Activated T-helper 1 cell treated with anti-CD3 and anti-CD28 coated beads, Interleukin-2, amount 50 U/mL, for 16 hours (primary cell): Measurements from ENCODE around the gene SH3D19.
"Not testable (repeated sequence)": the region's sequence is repeated elsewhere in the genome, so short reads cannot be mapped to it uniquely, and the experiment has no call there.

ENCODE experiments used
- DNase-seq, 2 donors: peaks; one replicate each; pipeline ENCODE4 v3.0.0-alpha.2; 2020; ENCODE audit warnings: low read depth in 1 of 2, low spot score in 1 of 2

The SH3D19 gene

GRCh38 chr4:151236036-151236435 lies 89.4 kb downstream of the SH3D19 start:
- no peak for DNase-seq

GRCh38 chr4:151235373-151235772 lies 90.0 kb downstream of the SH3D19 start:
- DNase-seq = not testable (repeated sequence)

DNA sequence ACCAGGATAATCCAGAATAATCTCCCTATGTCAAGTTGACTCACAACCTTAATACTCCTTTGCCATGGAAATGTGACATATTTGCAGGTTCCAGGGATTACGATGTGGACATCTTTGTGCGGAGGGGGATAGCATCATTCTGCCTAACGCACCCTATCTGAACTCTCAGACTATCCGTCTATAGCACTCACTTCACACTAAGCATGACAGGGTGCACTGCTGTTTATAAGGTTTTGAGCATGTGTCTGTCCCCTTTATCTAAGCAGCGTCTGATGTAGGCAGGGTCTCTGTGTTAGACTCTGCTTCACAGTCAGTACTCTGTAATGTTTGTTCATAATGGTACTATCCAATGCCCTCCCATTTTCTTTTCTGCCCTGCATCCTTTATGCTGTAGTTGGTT lies 91.8 kb downstream of the SH3D19 start:
- DNase-seq = no peak

DNA sequence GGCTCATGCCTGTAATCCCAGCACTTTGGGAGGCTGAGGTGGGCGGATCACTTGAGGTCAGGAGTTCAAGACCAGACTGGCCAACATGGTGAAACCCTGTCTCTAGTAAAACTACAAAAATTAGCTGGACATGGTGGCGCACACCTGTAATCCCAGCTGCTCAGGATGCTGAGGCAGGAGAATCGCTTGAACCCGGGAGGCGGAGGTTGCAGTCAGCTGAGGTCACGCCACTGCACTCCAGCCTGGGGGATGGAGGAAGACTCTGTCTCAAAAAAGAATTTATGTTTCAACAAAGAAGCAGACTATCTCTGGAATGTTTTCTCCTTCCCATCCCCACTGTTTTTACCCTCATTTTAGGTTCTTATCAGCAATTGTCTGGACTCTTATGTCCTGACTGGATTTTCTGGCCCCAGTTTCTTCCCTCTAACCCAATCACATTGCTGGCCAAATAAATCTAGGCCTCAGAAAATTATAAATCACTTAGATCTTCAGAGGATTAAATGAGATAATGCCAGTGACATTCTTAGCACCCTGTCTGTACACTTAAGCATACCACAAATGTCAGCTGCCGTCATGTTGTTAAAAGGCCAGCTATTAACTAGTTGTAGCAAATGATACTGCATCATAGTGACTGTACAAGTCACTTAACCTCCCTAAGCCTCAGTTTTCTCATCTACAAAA lies 93.3 kb downstream of the SH3D19 start:
- DNase-seq = no peak

GRCh38 chr4:151228189-151229119 lies 97.0 kb downstream of the SH3D19 start:
- DNase-seq = no peak

DNA sequence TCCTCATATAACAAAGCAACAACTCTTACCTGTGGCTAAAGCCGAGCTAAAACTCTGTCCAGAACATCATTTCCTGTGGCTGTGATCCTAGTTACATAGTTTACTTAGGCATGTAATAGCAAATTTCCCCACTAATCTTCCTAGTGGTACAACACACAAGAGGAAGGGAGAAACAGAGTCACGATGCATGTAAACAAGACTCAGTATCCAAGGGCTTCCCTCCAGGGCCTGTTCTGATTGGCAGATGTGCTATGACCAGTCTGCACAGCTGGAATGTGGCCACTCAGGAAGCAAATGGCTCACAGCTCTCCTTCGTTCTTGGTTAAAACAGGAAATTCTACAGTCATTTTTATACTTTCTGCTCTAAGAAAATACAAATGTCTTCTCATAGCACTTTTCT lies 97.7 kb downstream of the SH3D19 start:
- DNase-seq = no peak

DNA sequence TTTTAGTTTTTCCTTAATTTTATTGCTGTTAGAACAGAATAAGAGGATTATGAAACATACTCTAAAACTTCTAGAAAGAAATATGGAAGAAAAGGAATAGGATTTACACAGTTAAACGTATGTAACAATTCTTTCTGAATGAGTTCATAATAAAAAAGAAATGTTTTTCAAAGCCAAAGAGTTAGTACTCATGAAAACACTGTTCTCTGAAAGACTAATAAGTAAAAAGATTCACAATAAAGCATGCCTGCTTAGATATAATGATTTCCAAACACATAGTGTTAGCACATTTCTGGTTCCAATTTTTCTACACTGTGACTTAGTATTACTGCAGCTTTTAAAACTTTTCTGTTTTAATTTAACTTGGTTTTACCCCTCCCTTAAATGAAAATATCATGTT lies 98.2 kb downstream of the SH3D19 start:
- no peak for DNase-seq

- DNase-seq = no peak
Observed at GRCh38 chr4:151226004-151226932, 99.1 kb downstream of the SH3D19 start.

- no peak for DNase-seq
Observed at GRCh38 chr4:151223465-151223864, 101.9 kb downstream of the SH3D19 start.

DNA sequence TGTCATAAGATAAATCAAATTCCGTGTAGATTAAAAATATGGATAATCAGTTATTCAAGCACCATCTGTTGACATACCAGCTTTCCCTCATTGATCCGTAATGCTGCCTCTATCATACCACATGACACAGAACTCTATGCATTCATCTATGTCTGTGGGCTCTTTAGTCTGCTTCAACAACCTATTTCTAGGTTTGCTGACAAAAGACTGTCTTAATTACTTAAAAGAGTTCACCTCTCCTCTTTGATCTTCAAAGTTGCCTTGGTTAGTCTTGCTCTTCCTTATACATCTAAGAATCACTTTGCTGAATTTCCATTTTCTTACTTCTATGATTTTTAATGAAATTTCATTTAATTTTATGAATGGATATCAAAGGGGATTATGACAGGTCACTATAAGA lies 105.5 kb downstream of the SH3D19 start:
- no peak for DNase-seq

DNA sequence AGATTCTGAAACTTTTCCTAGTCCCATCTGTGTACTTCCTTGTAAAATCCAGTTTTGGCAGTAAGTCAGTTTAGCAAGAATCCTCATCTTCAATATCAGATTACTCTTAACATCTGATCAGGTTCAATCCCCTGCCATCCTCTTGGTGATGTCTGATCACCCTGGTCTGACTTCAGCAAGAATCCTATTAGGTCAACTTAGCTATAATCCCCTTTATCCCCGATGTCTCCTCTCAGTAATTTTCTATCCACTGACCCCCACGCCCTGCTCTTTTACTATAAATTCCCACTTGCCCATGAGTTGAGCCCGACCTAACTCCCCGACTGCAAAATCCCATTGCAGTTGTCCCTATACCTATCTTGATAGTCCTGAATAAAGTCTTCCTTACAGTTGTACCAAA lies 106.3 kb downstream of the SH3D19 start:
- DNase-seq = no peak

DNA sequence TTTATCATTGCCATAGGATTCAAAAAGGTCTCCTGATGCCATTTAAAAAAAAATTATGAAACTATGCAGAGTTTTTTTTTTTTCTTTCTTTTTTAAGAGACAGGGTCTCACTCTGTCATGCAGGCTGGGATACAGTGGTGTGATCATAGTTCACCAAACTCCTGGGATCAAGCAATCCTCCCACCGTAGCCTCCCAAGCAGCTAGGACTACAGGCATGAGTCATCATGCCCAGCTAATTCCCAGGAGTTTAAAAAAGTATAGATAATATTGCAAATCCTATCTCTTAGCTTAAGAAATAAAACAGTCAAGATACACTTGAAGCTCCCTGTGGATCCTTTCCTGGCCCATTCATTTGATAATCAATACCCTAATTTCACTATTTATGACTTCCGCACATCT lies 107.1 kb downstream of the SH3D19 start:
- no peak for DNase-seq

DNA sequence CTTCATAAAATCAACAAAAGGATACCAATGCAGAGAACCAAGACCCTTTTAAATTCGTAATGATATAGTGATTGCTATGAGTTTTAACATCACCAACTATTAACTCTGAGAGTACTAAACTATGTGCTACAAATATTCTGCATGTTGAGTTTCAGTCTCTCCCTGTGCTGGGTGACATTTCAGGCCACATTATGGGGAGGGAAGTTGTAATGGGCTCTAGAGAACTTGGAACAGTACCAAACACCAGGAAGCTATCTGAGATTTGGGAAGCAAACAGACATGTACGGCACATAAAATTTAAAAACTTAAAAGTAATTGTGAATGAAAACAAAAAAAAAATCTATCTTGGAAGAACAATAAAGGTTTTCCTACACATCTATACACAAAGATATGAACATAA lies 108.1 kb downstream of the SH3D19 start:
- DNase-seq = no peak

- no peak for DNase-seq
Observed at GRCh38 chr4:151215295-151215694, 110.1 kb downstream of the SH3D19 start.

DNA sequence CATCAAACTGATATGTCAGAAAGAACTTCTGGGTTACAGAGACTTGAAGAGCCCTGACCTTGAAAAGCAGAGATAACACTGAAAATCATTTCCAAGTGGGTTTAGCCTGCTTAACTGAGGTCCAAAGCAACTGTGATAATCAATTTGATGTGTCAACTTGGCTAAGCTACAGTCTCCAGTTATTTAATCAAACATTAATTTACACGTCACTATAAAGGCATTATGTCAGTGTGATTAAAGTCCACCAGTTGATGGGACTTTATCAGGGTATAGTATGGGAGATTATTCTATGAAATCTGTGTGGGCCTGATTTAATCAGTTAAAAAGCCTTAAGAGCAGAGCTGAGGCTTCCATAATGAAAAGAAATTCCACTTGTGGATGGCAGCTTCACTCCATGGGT lies 117.5 kb downstream of the SH3D19 start:
- DNase-seq = no peak

DNA sequence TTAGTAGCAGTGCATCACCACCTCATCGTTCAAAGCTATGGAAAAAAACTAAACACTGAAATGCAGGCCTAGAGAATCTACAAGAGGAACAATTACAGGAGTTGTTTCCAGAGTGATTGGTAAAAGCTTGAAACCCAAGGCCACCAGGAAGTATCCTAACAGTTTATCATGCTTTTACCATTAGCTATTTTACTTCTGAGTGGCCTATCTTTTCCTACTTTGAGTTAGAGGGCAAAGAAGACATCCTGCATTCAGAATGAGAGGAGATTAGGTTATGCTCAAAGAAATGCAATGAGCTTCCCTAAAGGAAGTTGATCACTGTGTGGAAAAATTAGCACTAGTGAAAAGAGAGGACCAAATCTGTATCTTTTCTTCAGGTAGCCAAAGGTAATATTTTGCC lies 118.2 kb downstream of the SH3D19 start:
- DNase-seq = no peak

GRCh38 chr4:151206241-151207005 lies 119.0 kb downstream of the SH3D19 start:
- no peak for DNase-seq

GRCh38 chr4:151205722-151206121 lies 119.7 kb downstream of the SH3D19 start:
- DNase-seq = no peak

DNA sequence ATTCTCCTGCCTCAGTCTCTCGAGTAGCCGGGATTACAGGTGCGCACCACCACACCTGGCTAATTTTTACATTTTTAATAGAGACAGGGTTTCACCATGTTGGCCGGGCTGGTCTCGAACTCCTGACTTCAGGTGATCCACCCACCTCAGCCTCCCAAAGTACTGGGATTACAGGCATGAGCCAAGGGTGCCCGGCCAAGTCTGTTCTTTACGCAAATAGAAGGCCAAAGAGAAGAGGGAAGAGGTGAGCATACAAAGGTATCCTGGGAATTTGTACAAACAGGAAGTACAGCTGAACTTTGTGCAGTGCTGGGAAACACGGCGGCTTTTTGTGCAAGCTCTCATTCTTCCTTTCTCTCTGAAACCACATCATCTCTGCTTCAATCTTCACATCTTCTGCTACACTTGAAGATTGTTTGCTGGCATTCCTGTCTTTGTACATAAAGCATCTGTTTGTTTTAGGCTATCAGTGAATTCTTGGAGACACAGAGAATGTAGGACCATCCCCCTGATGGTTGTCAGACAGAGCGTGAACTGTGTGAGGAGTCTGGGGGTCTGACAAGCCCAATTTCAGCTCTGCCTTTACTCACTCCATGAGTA lies 120.4 kb downstream of the SH3D19 start:
- no peak for DNase-seq

- no peak for DNase-seq
Observed at GRCh38 chr4:151202851-151203455, 122.5 kb downstream of the SH3D19 start.
